LNCAP (cell line): ENCODE results near the gene MEG3.

Experiments used
- CTCF ChIP-seq: fragments of 450-650 bp; IDR thresholded peaks from 2 replicates; pipeline ENCODE4 v1.5.1; 2017; ENCODE audit warnings: mild to moderate bottlenecking

MEG3 gene

DNA sequence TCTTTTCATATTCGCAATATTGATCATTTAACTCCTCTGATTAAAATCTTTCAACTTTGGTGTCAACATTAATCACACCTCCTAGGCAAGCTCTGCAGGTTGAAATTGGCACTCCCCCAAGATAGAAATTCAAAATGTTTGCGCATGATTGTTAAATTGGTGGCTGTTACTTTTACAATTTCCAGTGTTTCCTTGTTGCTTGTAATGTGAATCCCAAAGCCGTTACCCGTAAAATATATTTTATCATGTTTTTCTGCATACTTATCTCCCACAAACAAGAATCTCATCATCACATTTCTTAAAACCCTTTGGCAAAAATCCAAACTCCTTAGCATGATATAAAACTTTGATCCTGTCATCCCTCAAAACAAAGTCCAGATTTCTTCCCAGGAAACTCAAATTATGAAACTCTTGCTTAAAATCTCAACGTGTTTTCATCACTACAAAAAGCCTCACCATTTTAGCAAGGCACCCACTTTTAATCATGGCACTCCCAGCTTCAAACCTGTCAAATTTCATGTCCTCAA, 62.9 kb downstream of the MEG3 start:
- no peak for TF ChIP-seq CTCF

GRCh38 chr14:100889641-100890040, 63.7 kb downstream of the MEG3 start:
- TF ChIP-seq CTCF, result no peak

GRCh38 chr14:100890061-100890850, 64.3 kb downstream of the MEG3 start:
- no peak for TF ChIP-seq CTCF

GRCh38 chr14:100891051-100891450, 65.1 kb downstream of the MEG3 start:
- TF ChIP-seq CTCF, result no peak

- TF ChIP-seq CTCF, result no peak
These were observed 65.9 kb downstream of the MEG3 start for GRCh38 chr14:100891501-100892445.

- no peak for TF ChIP-seq CTCF
These were observed 66.7 kb downstream of the MEG3 start for GRCh38 chr14:100892496-100893227.

DNA sequence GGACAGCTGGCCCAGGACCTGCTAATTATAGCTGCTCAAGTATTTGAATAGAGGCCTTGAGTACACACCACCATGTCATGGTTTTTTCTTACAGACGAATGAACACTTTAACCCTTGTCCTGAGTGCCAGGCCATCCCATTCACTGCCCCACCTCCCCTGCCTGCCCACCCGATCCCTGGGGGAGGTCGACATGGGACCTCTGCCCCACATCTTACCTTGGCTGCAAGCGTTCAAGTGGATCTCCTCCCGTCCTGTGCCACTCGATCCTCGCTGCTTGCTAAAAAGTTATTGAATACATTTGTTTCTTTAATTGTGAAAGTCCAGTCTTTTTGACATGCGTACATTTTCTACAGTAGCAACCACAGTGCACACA, 67.3 kb downstream of the MEG3 start:
- no peak for TF ChIP-seq CTCF
